ENCODE results near the gene MLH3.

Gene MLH3

DNA sequence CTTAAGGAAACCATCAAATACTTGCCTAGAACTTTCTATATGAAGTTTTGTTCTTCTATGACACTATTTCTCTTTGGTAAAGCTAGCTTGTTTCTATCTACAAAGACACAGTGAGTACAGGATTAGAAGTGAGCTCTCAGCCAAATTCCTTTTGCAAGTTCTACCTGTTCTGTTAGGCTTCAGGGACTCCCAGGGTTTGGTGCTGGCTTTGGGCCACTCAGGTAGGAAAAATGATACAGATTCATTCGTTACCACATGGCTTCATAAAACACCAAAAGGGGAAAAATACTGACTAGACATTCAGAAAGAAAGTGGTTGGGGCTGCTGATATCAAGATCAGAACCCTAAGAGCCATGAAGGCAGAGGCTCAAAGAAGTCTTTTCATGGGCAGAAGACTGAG is 32.0 kb upstream of the MLH3 start:
- CTCF ChIA-PET: interaction anchor here (0.9 to 1.6 kb wide), 4 partner anchors 73 to 222 kb away, joined by 3 to 7 read pairs (median 5); no protein-coding TSS in a partner anchor
- DNase-seq (ENCODE audit: low spot score): no peak
- POLR2A ChIA-PET (ENCODE audit: low non-redundant PET): no interaction called here
- no peak overlapping the region for H3K27ac ChIP-seq
- TF ChIP-seq, protein P1, sequence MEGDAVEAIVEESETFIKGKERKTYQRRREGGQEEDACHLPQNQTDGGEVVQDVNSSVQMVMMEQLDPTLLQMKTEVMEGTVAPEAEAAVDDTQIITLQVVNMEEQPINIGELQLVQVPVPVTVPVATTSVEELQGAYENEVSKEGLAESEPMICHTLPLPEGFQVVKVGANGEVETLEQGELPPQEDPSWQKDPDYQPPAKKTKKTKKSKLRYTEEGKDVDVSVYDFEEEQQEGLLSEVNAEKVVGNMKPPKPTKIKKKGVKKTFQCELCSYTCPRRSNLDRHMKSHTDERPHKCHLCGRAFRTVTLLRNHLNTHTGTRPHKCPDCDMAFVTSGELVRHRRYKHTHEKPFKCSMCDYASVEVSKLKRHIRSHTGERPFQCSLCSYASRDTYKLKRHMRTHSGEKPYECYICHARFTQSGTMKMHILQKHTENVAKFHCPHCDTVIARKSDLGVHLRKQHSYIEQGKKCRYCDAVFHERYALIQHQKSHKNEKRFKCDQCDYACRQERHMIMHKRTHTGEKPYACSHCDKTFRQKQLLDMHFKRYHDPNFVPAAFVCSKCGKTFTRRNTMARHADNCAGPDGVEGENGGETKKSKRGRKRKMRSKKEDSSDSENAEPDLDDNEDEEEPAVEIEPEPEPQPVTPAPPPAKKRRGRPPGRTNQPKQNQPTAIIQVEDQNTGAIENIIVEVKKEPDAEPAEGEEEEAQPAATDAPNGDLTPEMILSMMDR (conservative IDR thresholded peaks at IDR 0.05; ENCODE audit: low read depth): no peak

DNA sequence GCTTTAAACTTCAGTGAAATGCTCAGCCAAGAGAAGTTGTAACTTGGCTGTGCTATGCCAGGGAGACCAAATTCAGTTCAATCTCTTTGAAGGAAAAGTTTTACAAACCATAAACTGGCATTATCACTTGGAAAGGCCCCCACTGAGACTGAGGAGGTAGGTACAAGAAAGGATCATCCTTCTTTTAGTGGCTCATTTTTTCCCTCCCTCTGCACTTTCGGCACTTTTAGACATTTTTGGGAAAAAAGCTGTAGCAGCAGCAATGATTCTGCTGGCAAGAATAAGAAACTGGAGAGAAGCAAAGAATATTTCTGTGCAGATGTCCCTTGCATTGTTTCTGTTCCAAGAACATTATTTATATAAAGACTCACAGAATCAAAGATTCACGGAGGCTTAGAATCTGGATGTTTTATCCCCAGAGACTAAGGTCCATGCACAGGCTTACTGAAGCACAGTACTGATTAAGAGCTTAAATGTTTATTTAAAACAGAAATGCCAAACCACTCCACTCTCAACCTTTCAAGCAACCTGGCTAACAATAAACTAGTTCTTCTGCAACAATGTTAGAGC is 30.5 kb upstream of the MLH3 start:
- ChIA-PET POLR2A (ENCODE audit: low non-redundant PET) (no interaction called here), CTCF (interaction anchor here (0.5 kb wide), 1 partner anchor 50 kb away, joined by 5 read pairs; no protein-coding TSS in a partner anchor)
- no peak for DNase-seq (ENCODE audit: low spot score)
- H3K27ac ChIP-seq: no peak overlapping the region
- TF ChIP-seq, protein P1 (conservative IDR thresholded peaks at IDR 0.05; ENCODE audit: low read depth): no peak

DNA sequence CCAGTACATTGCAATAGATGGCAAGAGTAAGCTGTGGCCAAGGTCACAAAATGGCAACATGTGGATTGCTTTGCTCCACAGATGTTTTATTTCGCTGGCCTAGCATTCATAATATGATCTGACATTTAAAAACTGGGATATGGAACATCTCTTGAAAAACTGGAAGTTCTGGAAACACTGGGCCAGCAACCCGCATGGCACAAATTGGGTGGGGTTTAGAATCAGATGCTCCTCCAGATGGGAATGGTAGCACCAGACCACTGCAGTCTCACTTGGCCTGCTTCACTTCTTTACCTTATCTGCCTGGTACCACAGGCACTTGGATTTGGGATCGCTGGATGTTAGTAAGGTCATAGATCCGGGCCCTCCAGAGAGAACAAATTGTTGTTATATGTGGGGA is 28.3 kb upstream of the MLH3 start:
- no peak for DNase-seq (ENCODE audit: low spot score)
- POLR2A ChIA-PET (ENCODE audit: low non-redundant PET): no interaction called here
- TF ChIP-seq, protein P1 (conservative IDR thresholded peaks at IDR 0.05; ENCODE audit: low read depth): no peak
- CTCF ChIA-PET: no interaction called here
- H3K27ac ChIP-seq: no peak overlapping the region

DNA sequence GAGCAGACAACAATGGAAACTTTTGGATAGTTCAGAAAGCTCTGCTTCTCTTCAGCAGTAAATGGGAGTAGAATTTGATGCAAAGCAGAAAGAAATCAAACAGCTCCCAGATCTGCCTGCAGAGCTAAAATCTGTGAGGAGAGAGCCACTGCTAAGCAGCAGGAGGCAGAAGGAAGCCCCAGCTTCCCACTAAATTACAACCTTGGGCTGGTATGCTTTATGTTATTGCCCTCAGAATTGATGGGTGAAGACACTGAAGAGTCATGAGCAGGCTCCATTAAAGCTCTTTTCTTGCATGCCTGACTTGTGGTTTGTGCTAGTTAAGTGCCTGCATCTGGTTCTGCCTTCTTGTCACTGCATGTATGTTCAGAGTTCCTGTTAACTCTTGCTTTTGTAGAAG is 26.5 kb upstream of the MLH3 start:
- no peak overlapping the region for H3K27ac ChIP-seq
- POLR2A ChIA-PET (ENCODE audit: low non-redundant PET): no interaction called here
- TF ChIP-seq, protein P1 (conservative IDR thresholded peaks at IDR 0.05; ENCODE audit: low read depth): no peak
- DNase-seq (ENCODE audit: low spot score): no peak
- CTCF ChIA-PET: interaction anchor here (0.6 to 0.7 kb wide), 2 partner anchors 156 to 595 kb away, joined by 3 read pairs; no protein-coding TSS in a partner anchor

DNA sequence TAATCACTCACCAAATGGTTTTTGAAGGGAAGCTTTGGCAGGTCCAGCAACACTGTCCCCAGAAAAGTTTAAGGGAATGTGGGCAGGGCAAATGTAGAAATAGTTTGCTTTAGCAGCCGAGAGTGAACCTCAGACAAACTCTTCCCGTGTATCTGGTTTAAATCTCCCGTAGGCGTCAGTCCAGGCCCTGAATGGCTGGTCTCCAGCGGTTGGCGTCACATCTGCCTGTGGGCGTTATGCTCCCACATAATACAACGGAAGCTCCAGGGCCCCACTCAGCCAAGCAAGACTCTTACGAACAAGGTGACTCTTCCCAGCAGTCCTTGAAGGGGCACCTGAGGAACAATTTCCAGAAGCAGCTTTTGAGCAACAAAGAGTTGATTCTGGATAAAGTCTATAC is 19.1 kb upstream of the MLH3 start:
- TF ChIP-seq, protein P1 (conservative IDR thresholded peaks at IDR 0.05; ENCODE audit: low read depth): no peak
- H3K27ac ChIP-seq: peak overlapping the region; percentile 92
- ChIA-PET CTCF (no interaction called here), POLR2A (ENCODE audit: low non-redundant PET) (interaction anchor here (0.5 kb wide), 1 partner anchor 19 kb away, joined by 4 read pairs; the partner anchor contains the start of gene MLH3)
- no peak for DNase-seq (ENCODE audit: low spot score)

DNA sequence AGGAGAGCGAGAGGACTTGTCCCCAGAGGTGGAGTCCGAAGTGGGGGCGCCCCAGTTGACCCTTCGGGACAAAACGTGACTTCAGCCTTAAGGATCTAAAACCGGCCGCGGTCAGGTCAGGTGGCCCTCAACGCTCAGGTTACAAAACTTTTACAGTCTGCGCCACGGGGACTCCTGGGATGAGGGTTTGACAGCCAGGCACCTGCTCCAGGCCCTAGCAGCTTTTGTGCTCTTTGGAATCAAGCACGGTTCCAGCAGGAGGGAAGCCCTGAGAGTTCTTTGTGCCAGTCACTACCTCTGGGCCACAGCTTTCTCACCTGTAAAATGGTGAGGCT is 18.5 kb upstream of the MLH3 start:
- H3K27ac ChIP-seq: peak overlapping the region; percentile 92
- TF ChIP-seq, protein P1 (conservative IDR thresholded peaks at IDR 0.05; ENCODE audit: low read depth): no peak
- ChIA-PET CTCF (no interaction called here), POLR2A (ENCODE audit: low non-redundant PET) (no interaction called here)
- DNase-seq (ENCODE audit: low spot score): no peak
